Muscle layer of colon (tissue), 2 donors: ENCODE data around the gene MYO18A.

Experiments used
- H3K27ac ChIP-seq: one replicate; pipeline ENCODE4 v1.7.0; 2013; ENCODE audit warnings: low read depth, mild to moderate bottlenecking, low read length, moderate library complexity
- H3K27me3 ChIP-seq, 2 donors: one replicate each; pipeline ENCODE4 v1.7.0; 2013; ENCODE audit warnings: low read length in 2 of 2, mild to moderate bottlenecking in 2 of 2; ENCODE audit not compliant: insufficient read depth in 2 of 2, control insufficient read depth in 1 of 2
- H3K36me3 ChIP-seq: one replicate; pipeline ENCODE4 v1.7.0; 2013; ENCODE audit warnings: mild to moderate bottlenecking, low read length; ENCODE audit not compliant: insufficient read depth
- H3K4me1 ChIP-seq: one replicate; pipeline ENCODE4 v1.7.0; 2013; ENCODE audit warnings: mild to moderate bottlenecking, low read length; ENCODE audit not compliant: insufficient read depth
- H3K4me3 ChIP-seq, 2 donors: one replicate each; pipeline ENCODE4 v1.7.0; 2013; ENCODE audit warnings: low read length in 2 of 2, low read depth in 1 of 2, mild to moderate bottlenecking in 1 of 2, moderate library complexity in 1 of 2
- H3K9ac ChIP-seq: one replicate; pipeline ENCODE4 v1.7.0; 2013; ENCODE audit warnings: low read length
- H3K9me3 ChIP-seq: one replicate; pipeline ENCODE4 v1.7.0; 2013; ENCODE audit warnings: mild to moderate bottlenecking, low read length
- donor health status: abdominal sarcoma.
- donor health status: Adenocarcinoma of cecum.

Gene MYO18A

DNA sequence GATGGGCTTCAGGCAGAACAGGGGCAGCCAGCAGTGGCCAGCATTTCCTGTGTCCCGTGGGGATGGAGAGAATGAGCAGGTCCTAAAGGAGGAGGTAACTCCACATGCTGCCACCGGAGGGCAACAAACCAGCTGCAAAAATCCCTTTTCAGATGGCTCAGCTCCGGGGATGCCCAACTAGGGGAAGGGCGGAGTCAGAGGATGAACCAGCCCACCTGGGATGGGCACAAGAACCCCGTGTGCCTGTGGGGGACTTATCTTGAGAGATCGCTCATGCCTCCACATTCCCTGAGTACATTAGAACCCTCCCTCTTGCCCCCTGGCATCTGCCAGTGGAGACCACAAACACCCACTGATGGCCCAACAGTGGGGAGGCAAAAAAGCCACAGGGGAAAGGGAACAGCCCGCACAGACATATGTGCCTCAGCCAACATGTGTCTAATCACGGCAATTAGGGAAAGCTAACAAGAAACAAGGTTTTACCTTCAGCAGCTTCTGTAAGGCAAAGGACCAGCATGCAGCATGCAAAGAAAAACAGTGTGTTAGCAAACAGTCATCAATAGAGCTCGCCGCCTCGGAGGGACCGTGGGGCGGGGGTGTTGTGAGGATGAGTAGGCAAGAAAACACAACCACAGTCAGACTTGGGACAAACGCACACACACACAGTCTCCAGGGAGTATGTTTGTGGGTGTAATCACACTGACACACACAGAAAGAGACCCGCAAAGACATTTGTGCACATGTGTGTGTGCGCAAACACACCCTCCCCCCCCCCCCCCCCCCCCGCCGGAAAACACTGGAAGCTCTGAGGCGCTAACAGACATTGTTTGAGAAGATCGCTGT, 64.0 kb downstream of the MYO18A start:
- H3K4me3 ChIP-seq = no peak overlapping the region
- H3K27me3 ChIP-seq = no peaks in the 10 kb centered on the region
- no peak overlapping the region for H3K27ac ChIP-seq
- peaks cover 14% of the 10 kb centered on the region for H3K4me1 ChIP-seq
- no peaks in the 10 kb centered on the region for H3K9me3 ChIP-seq
- H3K36me3 ChIP-seq = peaks cover 41% of the 10 kb centered on the region
- H3K9ac ChIP-seq = no peak overlapping the region

DNA sequence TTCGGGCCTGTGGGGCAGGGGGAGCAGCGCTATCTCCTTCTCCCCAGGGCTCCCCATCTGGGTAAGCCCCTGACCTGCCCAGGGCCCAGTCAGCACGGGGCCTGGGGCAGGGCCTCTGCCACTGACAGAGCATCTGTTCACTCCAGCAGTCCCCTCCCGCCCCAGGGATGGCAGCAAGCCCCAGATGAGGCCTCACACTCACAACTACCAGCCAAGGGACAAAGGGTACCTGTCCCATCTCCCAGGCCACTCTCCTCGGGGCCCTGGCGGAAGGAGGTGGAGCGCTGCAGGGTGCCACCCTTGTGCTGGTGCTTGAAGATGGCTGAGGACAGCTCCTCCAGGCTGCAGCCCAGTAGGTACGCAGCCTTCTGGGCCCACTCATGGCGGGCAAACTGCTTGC, 64.8 kb downstream of the MYO18A start:
- peaks cover 41% of the 10 kb centered on the region for H3K36me3 ChIP-seq

DNA sequence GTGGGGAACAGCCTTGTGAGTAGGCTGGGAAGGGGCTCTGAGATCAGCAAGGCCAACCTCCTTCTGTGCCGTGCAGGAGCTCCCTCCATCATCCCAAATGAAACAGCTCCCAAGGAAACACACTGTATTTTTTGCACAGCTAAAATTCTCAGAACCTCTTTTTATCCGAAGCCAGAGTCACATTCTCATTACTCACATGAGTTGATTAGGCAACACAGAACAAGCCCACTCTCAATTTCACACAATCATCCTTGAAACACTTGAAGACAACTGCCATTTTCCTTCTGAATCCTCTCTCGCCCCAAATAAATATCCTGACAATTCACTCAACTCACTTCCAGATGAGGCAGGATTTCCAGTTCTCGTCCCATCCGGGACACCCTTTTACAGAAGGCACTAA, 66.1 kb downstream of the MYO18A start:
- H3K36me3 ChIP-seq = peaks cover 43% of the 10 kb centered on the region
- H3K9me3 ChIP-seq = no peaks in the 10 kb centered on the region
- H3K9ac ChIP-seq = no peak overlapping the region
- peaks cover 14% of the 10 kb centered on the region for H3K4me1 ChIP-seq
- H3K27me3 ChIP-seq = no peaks in the 10 kb centered on the region
- H3K27ac ChIP-seq = no peak overlapping the region
- H3K4me3 ChIP-seq = no peak overlapping the region

More for the DNA sequence above, 64.8 kb downstream of the MYO18A start:
- H3K27ac ChIP-seq = no peak overlapping the region
- H3K4me1 ChIP-seq = peaks cover 14% of the 10 kb centered on the region
- no peak overlapping the region for H3K9ac ChIP-seq
- H3K27me3 ChIP-seq = no peaks in the 10 kb centered on the region
- H3K4me3 ChIP-seq = no peak overlapping the region
- H3K9me3 ChIP-seq = no peaks in the 10 kb centered on the region

DNA sequence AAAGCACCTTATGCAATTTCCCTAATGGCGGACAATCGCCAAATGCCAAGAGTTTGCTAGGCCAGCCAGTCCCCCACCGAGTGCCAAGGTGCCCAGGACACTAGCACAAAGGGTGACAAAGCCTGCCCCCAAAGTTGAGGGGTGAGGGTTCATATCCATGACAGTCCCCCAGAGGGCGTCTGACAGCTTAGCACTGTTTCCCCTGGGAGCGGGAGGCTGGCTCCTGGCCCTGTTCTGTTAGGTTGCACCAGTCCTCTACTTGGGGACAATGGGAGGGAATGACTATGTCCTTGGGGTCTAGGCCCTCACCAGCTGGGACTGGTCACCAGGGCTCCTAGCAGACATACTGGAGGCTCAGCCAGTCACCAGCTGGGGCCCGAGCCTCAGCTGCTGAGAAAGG, 66.9 kb downstream of the MYO18A start:
- Histone ChIP-seq H3K4me3 (no peak overlapping the region), H3K9me3 (no peaks in the 10 kb centered on the region), H3K36me3 (peaks cover 43% of the 10 kb centered on the region), H3K27ac (no peak overlapping the region), H3K27me3 (no peaks in the 10 kb centered on the region), H3K9ac (no peak overlapping the region), H3K4me1 (peaks cover 14% of the 10 kb centered on the region)

DNA sequence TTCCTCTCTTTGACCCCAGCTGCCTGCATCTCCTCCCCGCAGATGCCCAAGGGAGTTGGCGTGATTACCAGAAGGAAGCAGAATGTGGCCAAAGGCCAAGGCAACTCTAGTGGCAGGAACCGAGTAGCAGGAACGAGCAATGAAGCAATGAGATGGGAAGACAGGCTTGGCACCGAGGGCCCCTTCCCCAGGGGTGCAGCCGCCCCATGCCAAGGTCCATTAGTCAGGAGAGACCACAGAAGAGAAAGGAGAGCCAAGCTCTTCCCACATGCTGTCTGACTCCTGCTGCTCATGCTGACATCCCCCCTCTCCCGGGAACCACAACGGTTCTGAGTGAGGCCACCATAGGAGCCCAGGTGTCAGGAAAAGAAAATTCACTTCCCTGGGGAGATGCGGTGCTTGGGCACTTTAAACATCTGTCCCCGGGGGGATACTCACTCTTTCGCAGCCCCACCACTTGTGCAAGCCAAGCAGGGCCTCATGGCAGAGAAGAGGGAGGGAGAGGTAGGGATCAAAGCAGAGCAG, 67.4 kb downstream of the MYO18A start:
- Histone ChIP-seq H3K4me1 (peaks cover 14% of the 10 kb centered on the region), H3K27ac (no peak overlapping the region), H3K9ac (no peak overlapping the region), H3K4me3 (no peak overlapping the region), H3K9me3 (no peaks in the 10 kb centered on the region), H3K27me3 (no peaks in the 10 kb centered on the region), H3K36me3 (peaks cover 41% of the 10 kb centered on the region)

DNA sequence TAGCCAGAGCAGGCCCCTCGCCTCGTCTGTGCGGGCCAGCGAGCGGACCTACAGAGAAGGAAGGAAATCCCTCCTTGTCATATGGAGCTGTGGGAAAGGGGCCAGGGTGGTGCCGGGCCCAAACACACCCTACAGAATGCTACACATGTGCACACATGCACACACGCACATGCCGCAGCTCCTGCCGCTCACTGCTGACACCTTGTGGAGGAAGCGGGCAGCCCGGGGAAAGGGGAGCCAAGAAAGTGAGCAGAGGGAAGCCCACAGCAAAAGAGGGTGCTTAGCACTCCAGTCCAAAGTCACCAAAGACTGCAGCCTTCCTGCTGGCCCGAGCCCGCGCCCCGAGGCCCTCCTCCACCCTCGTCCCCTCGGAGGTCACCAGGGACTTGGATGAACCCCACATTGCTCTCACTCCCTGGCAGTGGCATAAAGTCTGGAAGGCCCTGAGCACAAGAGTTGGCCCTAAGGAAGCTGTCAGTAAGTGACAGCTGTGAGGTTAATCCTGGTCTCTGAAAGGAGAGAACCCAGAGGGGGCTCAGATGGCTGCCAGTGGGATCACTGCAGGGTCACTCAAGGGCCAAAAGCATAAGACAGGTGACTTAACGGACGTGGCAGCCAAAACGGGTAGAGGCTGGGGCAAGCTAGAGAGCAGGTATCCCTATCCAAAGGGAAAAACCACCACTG, 68.2 kb downstream of the MYO18A start:
- no peaks in the 10 kb centered on the region for H3K9me3 ChIP-seq
- H3K27me3 ChIP-seq = no peaks in the 10 kb centered on the region
- no peak overlapping the region for H3K4me3 ChIP-seq
- no peak overlapping the region for H3K9ac ChIP-seq
- peaks cover 44% of the 10 kb centered on the region for H3K36me3 ChIP-seq
- peaks cover 14% of the 10 kb centered on the region for H3K4me1 ChIP-seq
- H3K27ac ChIP-seq = no peak overlapping the region

DNA sequence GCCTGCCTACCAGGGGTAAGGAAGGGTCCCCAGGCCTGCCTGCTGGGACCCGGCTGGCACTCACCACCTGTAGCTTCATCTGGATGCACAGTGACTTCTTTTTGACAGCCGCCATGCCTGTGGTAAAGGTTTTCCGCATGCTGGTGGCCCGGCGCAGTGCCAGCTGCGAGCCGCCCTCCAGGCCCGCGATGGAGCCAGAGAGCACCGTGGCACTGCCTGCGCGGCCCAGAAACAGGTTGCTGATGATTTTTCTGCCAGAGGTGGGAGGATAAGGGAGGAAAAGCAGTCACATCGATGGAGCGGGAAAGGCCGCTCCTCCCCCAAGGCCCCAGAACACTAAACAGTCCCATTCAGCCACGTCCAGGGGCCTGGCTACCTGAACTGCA, 69.8 kb downstream of the MYO18A start:
- Histone ChIP-seq H3K27me3 (no peaks in the 10 kb centered on the region), H3K36me3 (peaks cover 55% of the 10 kb centered on the region), H3K27ac (no peak overlapping the region), H3K9ac (no peak overlapping the region), H3K4me1 (peaks cover 14% of the 10 kb centered on the region), H3K9me3 (no peaks in the 10 kb centered on the region), H3K4me3 (no peak overlapping the region)

DNA sequence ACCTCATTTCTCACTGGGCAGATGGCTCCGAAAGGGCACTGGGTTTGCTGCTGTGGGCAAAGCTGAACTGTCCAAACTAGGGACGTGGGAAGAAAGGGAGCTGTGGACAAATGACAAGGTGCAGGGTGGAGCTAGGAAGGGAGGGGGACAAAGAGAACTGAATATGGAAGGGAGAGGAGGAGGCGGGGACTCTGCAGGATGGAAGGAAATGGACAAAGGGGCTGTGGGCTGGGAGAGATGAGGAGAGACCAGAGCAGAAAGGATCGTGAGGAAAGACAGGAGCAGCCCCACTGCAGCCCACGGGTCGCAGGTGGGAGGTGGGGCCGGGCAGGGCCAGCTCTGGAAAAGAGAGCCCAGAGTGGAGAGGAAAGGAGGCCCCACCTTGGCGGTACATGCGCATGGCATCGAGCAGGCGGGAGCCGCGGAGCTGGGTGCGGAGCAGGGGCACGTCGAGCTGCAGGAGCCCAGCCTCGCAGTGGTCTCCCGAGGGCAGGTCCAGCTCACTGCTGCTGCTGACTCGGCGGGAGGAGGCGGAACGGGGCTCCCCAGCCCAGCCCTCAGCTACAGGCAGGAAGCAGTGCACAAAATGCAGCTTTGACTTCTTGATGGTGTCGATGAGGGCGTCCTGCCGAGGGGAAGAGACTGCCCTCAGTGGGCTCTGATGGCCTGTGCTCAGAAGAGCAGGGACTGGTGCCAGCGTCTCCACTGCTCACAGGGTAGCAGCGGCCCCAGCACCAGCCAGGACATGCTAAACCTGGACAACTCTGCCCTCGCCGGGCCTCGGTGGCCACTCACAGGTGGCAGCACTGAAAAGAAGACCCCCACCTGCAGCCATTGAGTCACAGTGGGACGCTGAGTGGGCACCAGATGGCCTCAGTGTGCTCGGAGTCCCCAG, 70.5 kb downstream of the MYO18A start:
- Histone ChIP-seq H3K4me1 (peaks cover 14% of the 10 kb centered on the region), H3K9me3 (no peaks in the 10 kb centered on the region), H3K4me3 (no peak overlapping the region), H3K27me3 (no peaks in the 10 kb centered on the region), H3K9ac (no peak overlapping the region), H3K27ac (no peak overlapping the region), H3K36me3 (peaks cover 57% of the 10 kb centered on the region)

DNA sequence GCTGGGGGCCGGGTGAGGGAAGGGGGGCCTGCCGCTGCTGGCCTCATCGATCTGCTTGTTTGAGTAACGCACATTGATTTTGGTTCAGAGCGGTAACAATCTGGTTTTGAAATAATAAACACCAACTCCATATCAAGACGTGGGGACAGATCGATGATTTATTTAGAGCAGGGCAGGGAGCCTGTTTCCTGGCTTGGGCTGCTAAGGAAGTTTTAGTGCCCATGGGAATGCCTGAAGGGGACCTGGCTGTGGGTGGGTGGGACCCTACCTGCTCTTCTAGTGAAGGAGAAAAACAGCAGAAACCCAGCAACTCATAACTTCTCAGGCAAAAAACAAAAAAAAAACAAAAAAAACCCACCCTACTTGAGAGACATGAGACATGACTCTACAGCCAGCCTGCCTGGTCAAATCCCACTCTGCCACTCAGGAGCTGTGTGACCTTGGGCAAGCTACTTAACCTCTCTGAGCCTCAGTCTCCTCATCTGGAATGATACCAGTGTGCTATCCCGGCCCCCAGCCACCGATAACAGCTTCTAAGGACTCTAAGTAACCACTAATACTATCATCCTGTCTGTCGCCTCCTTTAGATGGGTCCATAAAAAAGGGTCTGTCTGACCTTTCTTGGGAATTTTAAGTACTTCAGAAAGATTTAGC, 71.2 kb downstream of the MYO18A start:
- no peaks in the 10 kb centered on the region for H3K9me3 ChIP-seq
- H3K4me1 ChIP-seq = peaks cover 14% of the 10 kb centered on the region
- no peak overlapping the region for H3K27ac ChIP-seq
- H3K9ac ChIP-seq = no peak overlapping the region
- no peaks in the 10 kb centered on the region for H3K27me3 ChIP-seq
- H3K36me3 ChIP-seq = peaks cover 58% of the 10 kb centered on the region
- no peak overlapping the region for H3K4me3 ChIP-seq

DNA sequence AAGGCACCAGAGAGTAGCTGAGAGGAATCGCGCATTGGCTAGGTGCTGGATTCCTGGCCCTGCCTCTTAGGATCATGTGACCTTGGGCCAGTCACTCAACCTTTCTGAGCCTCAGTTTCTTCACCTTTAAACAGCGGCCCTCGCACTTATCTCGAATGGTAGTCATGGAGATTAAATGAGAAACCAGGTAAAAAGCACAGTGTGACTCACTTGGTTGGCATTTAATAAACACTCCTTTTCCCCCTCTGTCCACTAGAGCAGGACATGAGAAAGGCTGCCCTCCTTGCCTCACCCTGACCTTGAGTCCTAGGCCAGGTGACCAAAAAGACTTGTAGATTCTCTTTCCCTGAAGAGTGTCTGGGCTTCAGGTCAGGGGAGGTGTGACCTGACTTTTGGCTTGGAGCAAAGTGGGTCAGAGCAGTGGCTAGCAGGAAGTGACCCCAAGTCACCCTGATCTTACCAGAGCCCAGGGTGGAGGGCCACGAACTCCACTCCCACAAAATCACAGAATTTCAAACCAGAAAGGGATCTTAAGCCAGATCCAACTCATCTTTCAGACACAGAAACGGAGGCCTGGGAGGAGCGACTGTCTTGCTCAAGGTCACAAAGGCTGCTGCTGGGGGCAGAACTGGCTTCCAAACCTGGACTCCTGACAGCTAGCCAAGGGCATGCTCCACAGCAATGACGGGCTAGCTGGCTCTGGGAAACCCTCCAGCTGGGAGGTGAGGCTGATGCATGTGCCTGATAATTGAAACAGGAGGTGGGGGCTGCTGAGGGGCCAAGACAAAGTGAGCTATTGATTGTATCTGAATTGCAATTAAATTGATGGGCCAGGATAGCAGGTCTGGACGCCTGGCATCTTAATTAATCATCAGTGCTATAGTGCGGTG, 72.0 kb downstream of the MYO18A start:
- peaks cover 14% of the 10 kb centered on the region for H3K4me1 ChIP-seq
- H3K9me3 ChIP-seq = no peaks in the 10 kb centered on the region
- H3K27me3 ChIP-seq = no peaks in the 10 kb centered on the region
- H3K9ac ChIP-seq = no peak overlapping the region
- H3K4me3 ChIP-seq = no peak overlapping the region
- no peak overlapping the region for H3K27ac ChIP-seq
- peaks cover 63% of the 10 kb centered on the region for H3K36me3 ChIP-seq
